Left renal cortex interstitium (tissue), 4 donors: Measurements from ENCODE around the gene ADPRS. TPM values are rescaled to one million over a fixed set of nuclear protein-coding genes. Genes with fewer than 3 reads are reported as not detected.

Source experiments
- DNase-seq, 4 donors: peaks; one replicate each; pipeline ENCODE4 v3.0.0-alpha.2; 2013; ENCODE audit warnings: low read depth in 4 of 4, low spot score in 2 of 4, missing footprints in 1 of 4
- polyA plus RNA-seq, 4 donors: library from polyadenylated mRNA; unstranded; fragments of 120-200 nt; gene quantifications; one replicate each; pipeline ENCODE4 v1.2.1, GENCODE V29; 2013; ENCODE audit not compliant: insufficient read length in 4 of 4

Gene ADPRS
- polyA plus RNA-seq, 4 donors = 31.2 to 38.3 (median 33.4) TPM

- no peak for DNase-seq
Measured at GRCh38 chr1:36128126-36128904, 39.6 kb downstream of the ADPRS start.

GRCh38 chr1:36128905-36129206 is 40.2 kb downstream of the ADPRS start:
- DNase-seq = no peak

- no peak for DNase-seq
Measured at GRCh38 chr1:36132029-36132428, 43.3 kb downstream of the ADPRS start.

- no peak for DNase-seq
Measured at GRCh38 chr1:36133484-36133883, 44.8 kb downstream of the ADPRS start.

- DNase-seq = no peak
Measured at GRCh38 chr1:36134031-36134430, 45.3 kb downstream of the ADPRS start.

- DNase-seq = no peak
Measured at GRCh38 chr1:36134505-36135329, 46.0 kb downstream of the ADPRS start.

- DNase-seq = no peak
Measured at GRCh38 chr1:36135330-36135667, 46.6 kb downstream of the ADPRS start.

- no peak for DNase-seq
Measured at GRCh38 chr1:36135796-36136195, 47.1 kb downstream of the ADPRS start.

GRCh38 chr1:36136535-36136934 is 47.8 kb downstream of the ADPRS start:
- DNase-seq = no peak

- DNase-seq = no peak
Measured at GRCh38 chr1:36137226-36137625, 48.5 kb downstream of the ADPRS start.

- DNase-seq = no peak
Measured at GRCh38 chr1:36137776-36138175, 49.1 kb downstream of the ADPRS start.

- DNase-seq = no peak
Measured at GRCh38 chr1:36139521-36139920, 50.8 kb downstream of the ADPRS start.

GRCh38 chr1:36142121-36142520 is 53.4 kb downstream of the ADPRS start:
- DNase-seq = no peak

- DNase-seq = no peak
Measured at GRCh38 chr1:36143424-36143823, 54.7 kb downstream of the ADPRS start.

Other genes with a start within 250 kb of the ADPRS start
- 10 to 100 TPM; 15.0 to 21.3 (median 17.8) TPM for gene AGO1, start 205.7 kb upstream of the ADPRS start, polyA plus RNA-seq
- gene AGO3, start 157.8 kb upstream of the ADPRS start, polyA plus RNA-seq = 10 to 100 TPM in 3 of 4 donors, 1 to 10 TPM in 1; 8.4 to 17.0 (median 13.3) TPM
- 10 to 100 TPM in 2 of 4 donors, 1 to 10 TPM in 2; 9.4 to 14.3 (median 11.5) TPM for gene TEKT2, start 4.8 kb upstream of the ADPRS start, polyA plus RNA-seq
- 1 to 10 TPM; 1.6 to 2.8 (median 1.9) TPM for gene COL8A2, start 36.3 kb downstream of the ADPRS start, polyA plus RNA-seq
- 10 to 100 TPM; 63.0 to 67.7 (median 63.3) TPM for gene TRAPPC3, start 60.6 kb downstream of the ADPRS start, polyA plus RNA-seq
- 10 to 100 TPM; 57.5 to 77.7 (median 66.1) TPM for gene MAP7D1, start 67.3 kb downstream of the ADPRS start, polyA plus RNA-seq
- gene THRAP3, start 135.6 kb downstream of the ADPRS start, polyA plus RNA-seq = 100 to 1,000 TPM; 121 to 150 (median 142) TPM
- gene SH3D21, start 217.5 kb downstream of the ADPRS start, polyA plus RNA-seq = 10 to 100 TPM; 18.5 to 40.8 (median 29.9) TPM
- 100 to 1,000 TPM in 2 of 4 donors, 10 to 100 TPM in 2; 43.1 to 142 (median 86.8) TPM for gene EVA1B, start 234.8 kb downstream of the ADPRS start, polyA plus RNA-seq